ENCODE measurements around the gene KCNJ5.

The KCNJ5 gene

GRCh38 chr11:128897826-128898225, 6.7 kb downstream of the KCNJ5 start:
- no peak for DNase-seq

GRCh38 chr11:128898580-128899344, 7.6 kb downstream of the KCNJ5 start:
- no peak for DNase-seq

- DNase-seq, result no peak
Observed at GRCh38 chr11:128900468-128900867, 9.3 kb downstream of the KCNJ5 start.

DNA sequence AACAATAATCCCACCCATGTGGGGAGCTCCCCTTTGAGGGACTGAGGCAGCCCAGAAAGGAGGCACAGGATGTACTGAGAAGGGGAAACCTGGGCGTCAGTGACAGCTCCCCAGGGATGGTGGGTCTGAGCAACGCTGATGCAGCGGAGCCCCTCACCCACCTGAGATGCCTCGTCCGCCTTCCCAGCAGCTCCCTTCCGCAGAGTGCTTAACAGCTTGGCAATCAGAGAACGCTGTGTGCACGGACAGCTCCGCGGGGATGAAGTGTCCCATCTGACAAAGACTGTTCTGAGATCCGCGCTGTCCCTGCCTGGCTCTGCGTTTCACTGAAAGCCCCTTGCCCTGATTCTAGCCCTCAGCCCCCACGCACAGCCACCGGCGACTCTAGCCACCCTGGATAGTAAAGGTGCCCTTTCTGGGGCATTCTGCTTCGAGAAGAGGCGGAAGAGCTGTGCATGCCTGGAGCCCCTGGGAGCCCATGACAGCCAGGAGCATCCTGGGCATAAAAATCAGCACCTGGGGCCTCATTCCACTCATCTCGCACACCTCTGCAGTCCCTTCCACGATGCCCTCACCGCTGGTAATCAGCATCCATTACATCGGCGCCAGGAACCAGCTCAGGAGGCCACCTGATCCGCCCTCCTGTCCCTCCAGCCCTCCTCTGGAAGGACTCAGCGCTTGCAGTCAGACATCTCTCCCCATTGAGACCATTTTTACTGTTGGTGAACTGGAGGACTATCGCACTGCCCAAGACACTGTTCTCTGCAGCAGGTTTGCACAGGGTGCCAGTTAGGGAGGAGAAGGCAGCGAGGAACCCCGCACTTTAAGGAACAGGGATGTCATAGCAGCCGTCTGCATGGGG, 10.7 kb downstream of the KCNJ5 start:
- DNase-seq, result no peak

- DNase-seq, result no peak
Observed at GRCh38 chr11:128902515-128903066, 11.4 kb downstream of the KCNJ5 start.

GRCh38 chr11:128903248-128904061, 12.3 kb downstream of the KCNJ5 start:
- no peak for DNase-seq

- DNase-seq, result no peak
Observed at GRCh38 chr11:128904303-128904655, 13.1 kb downstream of the KCNJ5 start.

- no peak for DNase-seq
Observed at GRCh38 chr11:128904656-128905344, 13.6 kb downstream of the KCNJ5 start.

GRCh38 chr11:128905345-128906184, 14.4 kb downstream of the KCNJ5 start:
- DNase-seq, result no peak

DNA sequence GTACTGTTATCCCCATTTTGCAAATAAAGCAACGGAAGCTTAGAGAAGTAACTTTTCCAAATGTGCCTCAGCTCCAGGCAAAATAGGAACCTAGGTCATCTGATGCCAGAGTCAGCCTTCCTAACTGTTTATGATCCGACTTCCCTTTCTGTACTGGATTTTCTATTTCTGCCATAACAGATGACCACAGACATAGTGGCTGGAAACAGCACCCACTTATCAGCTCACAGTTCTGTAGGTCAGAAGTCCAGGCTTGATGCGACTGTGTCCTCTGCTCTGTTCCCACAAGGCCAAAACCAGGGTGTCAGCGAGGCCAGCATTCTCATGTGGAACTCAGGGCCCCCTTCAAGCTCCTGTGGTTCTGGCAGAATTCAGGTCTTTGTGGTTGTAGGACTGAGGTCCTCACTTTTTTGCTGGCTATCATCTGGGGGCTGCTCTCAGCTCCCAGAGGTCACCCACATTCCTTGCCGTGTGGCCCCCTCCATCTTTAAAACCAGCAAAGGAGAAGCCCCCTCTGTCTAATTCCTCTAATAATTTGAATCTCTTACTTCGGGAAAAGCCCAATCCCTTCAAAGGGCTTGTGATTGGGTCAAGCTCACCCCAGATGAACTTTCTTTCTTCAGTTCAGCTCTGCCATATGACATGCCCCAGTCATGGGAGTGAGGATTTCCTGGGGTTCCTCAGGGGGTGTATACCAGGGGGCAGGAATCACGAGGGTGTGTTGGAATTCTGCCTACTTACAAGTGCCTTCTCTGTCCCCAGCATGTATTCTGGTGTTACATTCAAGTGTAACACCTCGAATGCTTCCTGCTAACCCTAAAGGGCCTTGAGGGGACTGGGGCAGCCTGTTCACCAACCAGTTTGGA, 15.3 kb downstream of the KCNJ5 start:
- no peak for DNase-seq

DNA sequence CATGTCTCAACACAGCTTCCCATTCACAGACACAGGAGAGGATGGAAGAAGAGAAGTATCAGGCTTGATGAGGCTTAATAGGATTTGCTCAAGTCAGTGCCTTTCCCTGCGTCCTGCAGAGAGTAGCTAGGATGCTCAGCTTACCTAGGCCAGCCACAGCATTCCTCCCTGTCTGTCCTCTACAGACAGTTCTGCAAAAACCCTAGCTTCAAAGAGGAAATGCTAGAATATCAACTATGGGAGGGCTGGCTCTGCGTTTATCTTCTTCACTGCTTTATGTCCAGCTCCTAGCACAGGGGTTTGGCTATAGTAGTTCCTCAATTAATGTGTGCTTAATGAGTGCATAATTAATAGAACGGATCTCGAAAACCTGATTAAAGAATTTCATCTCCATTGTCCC, 16.4 kb downstream of the KCNJ5 start:
- DNase-seq, result no peak

DNA sequence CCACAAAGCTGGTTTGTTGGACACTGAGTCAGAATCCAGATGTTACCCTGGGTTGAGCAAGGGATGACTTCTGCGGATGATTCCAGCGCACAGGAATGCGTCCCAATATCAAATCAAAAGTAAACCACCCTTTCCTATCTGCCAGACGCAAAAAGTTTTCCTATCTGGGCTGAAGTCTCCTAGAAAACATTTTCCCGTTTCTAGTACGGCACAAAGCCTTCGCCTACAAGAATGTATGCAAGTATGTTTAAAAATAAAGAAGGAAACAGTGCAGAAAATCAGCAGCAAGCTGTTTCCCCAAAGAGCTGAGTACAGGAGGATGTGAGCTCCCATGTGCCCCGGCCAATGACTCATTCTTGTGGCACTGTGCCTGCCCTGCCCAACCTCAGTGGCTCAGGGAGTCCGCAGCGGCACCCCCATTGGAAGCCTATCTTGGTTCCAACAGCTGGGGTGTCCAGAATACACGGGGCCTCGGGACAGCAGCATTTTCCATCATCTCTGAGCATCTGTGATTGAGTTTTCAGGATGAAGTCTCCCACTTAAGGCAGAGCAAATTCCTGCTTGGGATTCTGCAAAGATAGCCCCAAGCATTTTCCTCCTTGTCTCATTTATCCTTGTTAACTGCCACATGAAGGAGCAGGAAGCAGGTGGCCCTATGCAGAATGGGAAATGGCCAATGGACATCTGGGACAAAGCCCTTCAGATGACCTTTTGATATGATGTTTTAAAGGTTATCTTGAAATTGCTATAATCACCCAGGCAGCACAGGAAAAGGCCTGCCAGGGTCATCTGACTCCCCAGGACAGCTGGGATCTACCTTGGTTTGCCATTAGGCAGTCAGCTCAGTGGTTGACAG, 17.5 kb downstream of the KCNJ5 start:
- DNase-seq, result no peak

DNA sequence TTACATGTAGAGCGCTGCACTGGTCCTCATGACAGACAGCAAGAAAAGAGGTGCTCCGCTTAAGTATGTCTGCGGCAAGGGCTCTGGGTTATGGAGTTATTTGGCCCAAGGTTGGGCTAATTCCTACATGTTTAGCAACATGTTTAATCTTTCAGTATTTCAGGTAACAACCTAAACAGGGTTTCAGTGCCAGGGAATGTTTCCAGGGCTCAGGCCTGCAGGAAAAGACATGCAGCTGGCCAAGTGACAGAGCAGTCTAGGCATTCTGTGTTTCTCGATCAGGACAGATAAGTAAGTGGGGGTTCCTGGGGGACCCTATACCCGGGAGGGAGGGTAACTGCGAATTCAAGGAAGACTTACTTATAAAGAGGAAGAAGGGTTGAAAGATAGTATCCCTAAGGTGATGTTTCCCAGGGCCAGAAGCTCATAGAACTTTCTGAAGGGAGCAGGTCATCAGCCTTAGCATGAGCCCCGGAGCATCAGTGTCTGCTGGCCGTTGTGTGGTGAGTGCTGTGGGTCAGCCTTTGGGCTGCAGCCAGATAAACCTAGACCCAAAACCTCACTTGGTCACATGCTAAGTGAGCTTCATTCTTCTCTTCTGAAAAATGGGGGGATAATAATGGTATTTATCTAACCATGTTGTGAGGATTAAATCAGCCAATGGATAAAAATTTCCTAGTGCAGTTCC, 18.4 kb downstream of the KCNJ5 start:
- DNase-seq, result no peak

- no peak for DNase-seq
Observed at GRCh38 chr11:128910576-128910975, 19.4 kb downstream of the KCNJ5 start.

DNA sequence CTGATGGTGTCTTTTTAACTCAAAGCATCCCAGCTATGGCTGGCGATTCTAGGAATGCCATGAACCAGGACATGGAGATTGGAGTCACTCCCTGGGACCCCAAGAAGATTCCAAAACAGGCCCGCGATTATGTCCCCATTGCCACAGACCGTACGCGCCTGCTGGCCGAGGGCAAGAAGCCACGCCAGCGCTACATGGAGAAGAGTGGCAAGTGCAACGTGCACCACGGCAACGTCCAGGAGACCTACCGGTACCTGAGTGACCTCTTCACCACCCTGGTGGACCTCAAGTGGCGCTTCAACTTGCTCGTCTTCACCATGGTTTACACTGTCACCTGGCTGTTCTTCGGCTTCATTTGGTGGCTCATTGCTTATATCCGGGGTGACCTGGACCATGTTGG, 20.1 kb downstream of the KCNJ5 start:
- DNase-seq, result no peak

DNA sequence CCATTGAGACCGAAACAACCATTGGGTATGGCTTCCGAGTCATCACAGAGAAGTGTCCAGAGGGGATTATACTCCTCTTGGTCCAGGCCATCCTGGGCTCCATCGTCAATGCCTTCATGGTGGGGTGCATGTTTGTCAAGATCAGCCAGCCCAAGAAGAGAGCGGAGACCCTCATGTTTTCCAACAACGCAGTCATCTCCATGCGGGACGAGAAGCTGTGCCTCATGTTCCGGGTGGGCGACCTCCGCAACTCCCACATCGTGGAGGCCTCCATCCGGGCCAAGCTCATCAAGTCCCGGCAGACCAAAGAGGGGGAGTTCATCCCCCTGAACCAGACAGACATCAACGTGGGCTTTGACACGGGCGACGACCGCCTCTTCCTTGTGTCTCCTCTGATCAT, 20.5 kb downstream of the KCNJ5 start:
- DNase-seq, result no peak

GRCh38 chr11:128913806-128914205, 22.6 kb downstream of the KCNJ5 start:
- DNase-seq, result no peak

DNA sequence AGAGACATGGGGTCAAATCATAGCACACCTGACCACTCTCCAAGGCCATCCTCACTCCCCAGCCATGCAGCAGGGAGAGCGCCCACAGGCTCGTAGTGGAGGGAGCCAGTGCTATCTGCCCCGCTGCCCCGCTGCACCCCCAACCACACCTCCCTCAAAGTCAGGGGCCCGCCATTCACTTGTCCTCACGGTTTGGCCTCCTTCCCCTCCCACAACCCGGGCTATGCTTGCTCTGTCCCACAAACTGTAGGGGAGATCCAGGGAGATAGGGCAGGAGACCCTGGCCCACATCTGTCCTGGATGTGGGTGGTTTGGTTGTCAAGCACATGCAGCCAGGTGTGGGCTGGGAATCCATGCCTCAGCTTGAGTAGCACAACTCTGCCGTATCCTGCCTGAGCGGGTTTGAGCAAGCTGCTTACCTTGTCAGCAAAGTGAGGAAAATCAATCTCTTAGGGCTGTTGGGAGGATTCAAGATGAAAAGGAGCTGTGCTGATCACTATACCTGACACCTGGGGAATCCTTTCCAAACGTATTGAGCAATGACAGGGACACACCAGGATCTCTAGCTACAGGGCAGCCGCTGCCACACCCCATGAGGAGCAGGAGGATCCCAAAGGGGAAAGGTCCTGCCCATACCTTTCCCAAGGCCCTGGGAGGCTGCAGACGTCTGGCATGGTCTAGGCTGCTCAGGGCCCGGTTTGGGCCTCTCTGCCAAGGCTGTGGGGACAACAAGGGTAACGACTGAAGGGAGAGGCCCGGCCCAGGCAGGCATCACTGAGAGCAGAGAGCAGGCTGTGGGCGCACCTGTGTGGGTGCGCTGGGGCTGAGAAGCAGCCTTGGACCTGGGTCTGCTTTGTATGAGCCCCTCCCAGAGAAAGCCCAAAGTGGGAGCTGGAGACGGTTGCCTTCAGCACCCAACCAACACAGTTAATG, 23.3 kb downstream of the KCNJ5 start:
- no peak for DNase-seq
